Kidney (tissue), 22 donors: Measurements from ENCODE around the gene APBB1. TPM values are rescaled to one million over a fixed set of nuclear protein-coding genes. Genes with fewer than 3 reads are reported as not detected.
A peak's percentile ranks its signal among the peaks of the same experiment; 100 is the strongest.

Experiments used
- DNase-seq, 5 donors: peaks; one replicate each; pipeline ENCODE4 v3.0.0-alpha.2; 2013 to 2020
- FAIRE-seq: peaks from 2 replicates; lab custom pipeline; 2012; peaks lifted over from hg19 to GRCh38; lab: Jason Lieb, UNC
- H3K27ac ChIP-seq, 2 donors: one replicate each; pipeline ENCODE4 v1.7.0; 2013; ENCODE audit warnings: low read depth in 2 of 2, low read length in 2 of 2, inconsistent platforms in 1 of 2
- H3K27me3 ChIP-seq: one replicate; pipeline ENCODE4 v1.7.1; 2013; ENCODE audit warnings: low read length, inconsistent platforms; ENCODE audit not compliant: control insufficient read depth, insufficient read depth
- H3K36me3 ChIP-seq, 3 donors: one replicate each; pipeline versions ENCODE4 v1.7.0 to v1.7.1; 2013; ENCODE audit warnings: low read length in 3 of 3, control low read depth in 1 of 3, inconsistent platforms in 1 of 3; ENCODE audit not compliant: insufficient read depth in 3 of 3, control insufficient read depth in 2 of 3
- H3K4me1 ChIP-seq, 3 donors: one replicate each; pipeline versions ENCODE4 v1.7.0 to v1.7.1; 2013; ENCODE audit warnings: low read length in 3 of 3, inconsistent platforms in 1 of 3, low read depth in 1 of 3; ENCODE audit not compliant: control insufficient read depth in 2 of 3, insufficient read depth in 2 of 3
- H3K4me3 ChIP-seq, 3 donors: one replicate each; pipeline versions ENCODE4 v1.7.0 to v1.8.1; 2013; ENCODE audit warnings: low read length in 3 of 3, control low read depth in 1 of 3, inconsistent platforms in 1 of 3
- H3K9ac ChIP-seq, 3 donors: one replicate each; pipeline versions ENCODE4 v1.7.0 to v1.7.1; 2013; ENCODE audit warnings: low read length in 3 of 3, control low read depth in 1 of 3, inconsistent platforms in 1 of 3
- H3K9me3 ChIP-seq, 3 donors: one replicate each; pipeline versions ENCODE4 v1.7.0 to v1.7.1; 2013; ENCODE audit warnings: low read length in 3 of 3, control low read depth in 1 of 3, inconsistent platforms in 1 of 3; ENCODE audit not compliant: control insufficient read depth in 2 of 3, insufficient read depth in 1 of 3
- intact Hi-C: fragments of 100-400 bp; cut with DNase I; formaldehyde crosslinking; loops from one replicate; pipeline ENCODE4 v1.11.1; 2022
- long read RNA-seq, 10 donors: library from polyadenylated mRNA in 1 of 10; unstranded in 1 of 10; transcript quantifications; one replicate each; pipeline ENCODE4 v2.0.0 and lab custom pipeline, GENCODE V29; 2021 to 2026
- polyA plus RNA-seq: library from polyadenylated mRNA; stranded (reverse); fragments of 350-450 nt; fragmentation: Illumina TruSeq; extraction: RNeasy Lipid Tissue Mini Kit (QIAGEN cat#74804); gene quantifications from one replicate; pipeline ENCODE4 v1.2.3, GENCODE V29; 2014; ENCODE audit warnings: low read depth, low replicate concordance; ENCODE audit not compliant: insufficient read depth
- total RNA-seq: library from RNA; stranded (reverse); fragmentation: NEBNext Ultra II Directional; extraction: Animal tissue kit (Norgen Biotek cat#: 25700); gene quantifications from one replicate; pipeline ENCODE4 v1.2.1, GENCODE V29; 2021
- TF ChIP-seq, protein P1 (sequence below): IDR thresholded peaks from 3 replicates; pipeline ENCODE4 v1.5.1; 2012; ENCODE audit warnings: mild to moderate bottlenecking, moderate library complexity, borderline replicate concordance; ENCODE audit not compliant: insufficient read depth; ENCODE audit errors: extremely low read depth
- donor health status: control.
- donor health status: control.
- donor health status: control.
- donor health status: control.
- donor health status: control.
- donor health status: DM: yes; HTN: yes; CAD: no.
- donor health status: Normal renal cell carcinoma (clear cell type).

Gene APBB1
- total RNA-seq (43.7 TPM), polyA plus RNA-seq (67.2 TPM)
- long read RNA-seq, donor 1, transcript APBB1-201 (14 exons, 2,636 nt), result major isoform, 11 of 20 reads
- long read RNA-seq, donor 1, partial matches to known transcripts, result 6 of 20 reads
- long read RNA-seq, donor 1, other reads (novel, unspliced or antisense), result 0 of 20 reads
- long read RNA-seq, donor 2, transcript APBB1-201 (14 exons, 2,636 nt), result major isoform, 5 of 8 reads
- long read RNA-seq, donor 2, partial matches to known transcripts, result 0 of 8 reads
- long read RNA-seq, donor 2, other reads (novel, unspliced or antisense), result 0 of 8 reads
- long read RNA-seq, donor 3, transcript APBB1-201 (14 exons, 2,636 nt), result major isoform, 10 of 14 reads
- long read RNA-seq, donor 3, partial matches to known transcripts, result 0 of 14 reads
- long read RNA-seq, donor 3, other reads (novel, unspliced or antisense), result 0 of 14 reads
- long read RNA-seq, donor 4, transcript APBB1-201 (14 exons, 2,636 nt), result major isoform, 9 of 14 reads
- long read RNA-seq, donor 4, partial matches to known transcripts, result 0 of 14 reads
- long read RNA-seq, donor 4, other reads (novel, unspliced or antisense), result 0 of 14 reads
- long read RNA-seq, donor 5, partial matches to known transcripts, result 0 of 1 reads
- long read RNA-seq, donor 5, other reads (novel, unspliced or antisense), result 0 of 1 reads
- long read RNA-seq, donor 6, partial matches to known transcripts, result 7 of 8 reads
- long read RNA-seq, donor 6, other reads (novel, unspliced or antisense), result 0 of 8 reads
- long read RNA-seq, donor 7, transcript APBB1-202 (14 exons, 2,619 nt), result minor isoform, 6 of 82 reads
- long read RNA-seq, donor 7, transcript APBB1-201 (14 exons, 2,636 nt), result major isoform, 50 of 82 reads
- long read RNA-seq, donor 7, partial matches to known transcripts, result 11 of 82 reads
- long read RNA-seq, donor 7, other reads (novel, unspliced or antisense), result 14 of 82 reads
- long read RNA-seq, donor 8, transcript APBB1-201 (14 exons, 2,636 nt), result major isoform, 7 of 14 reads
- long read RNA-seq, donor 8, partial matches to known transcripts, result 6 of 14 reads
- long read RNA-seq, donor 8, other reads (novel, unspliced or antisense), result 0 of 14 reads
- long read RNA-seq, donor 9, transcript APBB1-201 (14 exons, 2,636 nt), result major isoform, 6 of 8 reads
- long read RNA-seq, donor 9, partial matches to known transcripts, result 0 of 8 reads
- long read RNA-seq, donor 9, other reads (novel, unspliced or antisense), result 0 of 8 reads
- long read RNA-seq, donor 10, transcript APBB1-201 (14 exons, 2,636 nt), result major isoform, 6 of 14 reads
- long read RNA-seq, donor 10, partial matches to known transcripts, result 6 of 14 reads
- long read RNA-seq, donor 10, other reads (novel, unspliced or antisense), result 0 of 14 reads

DNA sequence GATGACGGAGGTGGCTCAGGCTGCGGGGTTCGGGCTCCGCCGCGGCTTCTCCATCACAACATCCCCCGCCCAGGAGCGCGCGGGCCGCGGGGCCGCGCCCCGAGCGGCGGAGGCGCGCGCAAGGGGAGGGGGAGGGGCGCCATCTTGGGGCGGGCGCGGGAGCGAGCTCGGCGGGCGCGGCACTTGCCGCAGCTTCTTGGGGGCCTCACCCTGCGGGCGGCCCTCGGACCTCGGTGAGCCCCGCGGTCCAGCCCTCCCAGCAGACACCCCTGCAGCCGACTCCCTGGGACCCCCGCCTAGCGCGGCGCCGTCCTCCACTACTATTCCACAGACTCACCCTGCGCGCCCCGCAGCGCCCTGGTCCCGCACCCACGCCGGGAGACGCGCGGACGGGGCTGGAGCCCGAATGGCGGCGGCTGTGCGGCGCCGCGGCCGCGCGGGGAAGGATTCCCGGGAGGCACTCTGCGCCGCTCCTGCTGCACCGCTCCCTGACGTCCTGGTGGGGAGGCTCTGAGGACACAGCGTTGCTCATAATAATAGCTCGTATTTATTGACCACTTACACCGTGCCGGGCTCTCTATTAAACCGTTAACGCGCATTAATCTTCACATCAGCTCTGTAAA, at the start of gene APBB1:
APBB1 (minus strand) TSS at position 86 of the 623 bp plus-strand sequence. CDS start 7,747 bp downstream, outside the sequence.
- peak within 1 kb of the TSS; percentile 60 to 71 (median 70) for H3K9ac ChIP-seq
- DNase-seq, result peak in 4 of 5 donors; percentile 76 to 86 (median 80)

DNA sequence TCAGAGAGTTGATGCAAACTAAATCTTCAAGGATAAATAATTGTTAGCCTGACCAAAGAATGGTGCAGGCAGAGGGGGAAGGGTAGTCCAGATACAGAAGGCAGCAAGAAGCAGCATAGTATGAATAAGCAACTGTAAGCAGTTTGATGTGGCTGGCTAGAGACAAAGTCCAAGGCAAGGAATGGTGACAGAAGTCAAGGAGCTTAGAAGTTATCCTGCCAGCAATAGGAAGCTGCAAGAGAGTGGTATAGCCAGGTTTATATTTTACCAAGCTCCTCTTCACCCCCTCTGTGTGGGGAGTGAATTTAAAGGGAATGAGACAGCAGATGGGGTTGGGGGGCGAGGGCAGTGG, 40.2 kb upstream of the APBB1 start:
- Histone ChIP-seq H3K9me3 (no peaks in the 10 kb centered on the region), H3K27ac (no peak overlapping the region), H3K4me3 (no peak overlapping the region), H3K4me1 (peaks cover 0 to 5% (median 0%) of the 10 kb centered on the region in 3 donors), H3K9ac (no peak overlapping the region), H3K27me3 (no peaks in the 10 kb centered on the region), H3K36me3 (peaks cover 0 to 31% (median 15%) of the 10 kb centered on the region in 3 donors)
- intact Hi-C loops, result no loop called here
- TF ChIP-seq, protein P1, sequence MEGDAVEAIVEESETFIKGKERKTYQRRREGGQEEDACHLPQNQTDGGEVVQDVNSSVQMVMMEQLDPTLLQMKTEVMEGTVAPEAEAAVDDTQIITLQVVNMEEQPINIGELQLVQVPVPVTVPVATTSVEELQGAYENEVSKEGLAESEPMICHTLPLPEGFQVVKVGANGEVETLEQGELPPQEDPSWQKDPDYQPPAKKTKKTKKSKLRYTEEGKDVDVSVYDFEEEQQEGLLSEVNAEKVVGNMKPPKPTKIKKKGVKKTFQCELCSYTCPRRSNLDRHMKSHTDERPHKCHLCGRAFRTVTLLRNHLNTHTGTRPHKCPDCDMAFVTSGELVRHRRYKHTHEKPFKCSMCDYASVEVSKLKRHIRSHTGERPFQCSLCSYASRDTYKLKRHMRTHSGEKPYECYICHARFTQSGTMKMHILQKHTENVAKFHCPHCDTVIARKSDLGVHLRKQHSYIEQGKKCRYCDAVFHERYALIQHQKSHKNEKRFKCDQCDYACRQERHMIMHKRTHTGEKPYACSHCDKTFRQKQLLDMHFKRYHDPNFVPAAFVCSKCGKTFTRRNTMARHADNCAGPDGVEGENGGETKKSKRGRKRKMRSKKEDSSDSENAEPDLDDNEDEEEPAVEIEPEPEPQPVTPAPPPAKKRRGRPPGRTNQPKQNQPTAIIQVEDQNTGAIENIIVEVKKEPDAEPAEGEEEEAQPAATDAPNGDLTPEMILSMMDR, result no peak
- FAIRE-seq (no peak), DNase-seq (no peak)

More for the DNA sequence above, at the start of gene APBB1:
- no peaks in the 10 kb centered on the region for H3K9me3 ChIP-seq
- H3K4me1 ChIP-seq, result peaks cover 0 to 9% (median 2%) of the 10 kb centered on the region in 3 donors
- peak within 1 kb of the TSS; percentile 68 to 85 (median 75) for H3K4me3 ChIP-seq
- intact Hi-C loops, result no loop called here
- H3K36me3 ChIP-seq, result no peaks in the 10 kb centered on the region
- peak within 1 kb of the TSS; percentile 71 to 82 for H3K27ac ChIP-seq
- TF ChIP-seq, protein P1, result no peak
- H3K27me3 ChIP-seq, result no peaks in the 10 kb centered on the region
- no peak for FAIRE-seq

DNA sequence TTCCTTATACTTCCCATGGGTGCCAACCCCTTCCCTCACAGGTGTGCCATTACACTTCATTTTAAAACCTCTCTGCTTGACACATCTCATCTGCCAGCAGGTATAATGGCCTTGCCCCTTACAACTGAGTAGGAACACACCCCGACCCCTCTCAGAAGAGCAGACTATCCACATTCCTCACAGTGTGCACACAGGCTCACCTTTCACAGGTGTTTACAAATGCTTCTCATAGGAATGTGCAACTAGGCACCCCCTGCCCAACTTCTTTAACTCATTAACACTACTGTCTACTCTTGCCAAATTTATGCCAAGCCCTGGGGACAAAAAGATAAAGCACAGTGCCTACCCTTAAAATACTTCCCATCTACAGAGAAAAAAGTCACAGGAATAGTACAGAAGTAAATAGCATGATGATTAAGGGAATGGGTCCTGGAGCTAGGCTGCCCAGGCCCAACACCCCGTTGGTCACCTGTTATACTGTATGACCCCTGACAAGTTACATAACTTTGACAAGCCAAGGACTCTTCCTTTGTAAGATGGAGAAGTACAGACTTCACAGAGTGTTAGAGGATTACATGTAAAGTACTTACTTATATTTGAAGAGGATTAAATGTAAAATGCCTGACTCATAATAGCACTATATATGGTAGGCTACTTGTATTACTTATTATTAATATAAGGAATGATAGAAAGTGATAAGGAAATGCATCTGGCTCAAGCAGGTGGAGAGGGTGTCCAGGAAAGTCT, 39.6 kb upstream of the APBB1 start:
- no peak for FAIRE-seq
- Histone ChIP-seq H3K27me3 (no peaks in the 10 kb centered on the region), H3K4me3 (no peak overlapping the region), H3K4me1 (peaks cover 0 to 5% (median 0%) of the 10 kb centered on the region in 3 donors), H3K27ac (peak overlapping the region in 1 of 2 donors; percentile 13), H3K9me3 (no peaks in the 10 kb centered on the region), H3K9ac (no peak overlapping the region), H3K36me3 (peaks cover 0 to 27% (median 15%) of the 10 kb centered on the region in 3 donors)
- TF ChIP-seq, protein P1, result no peak
- intact Hi-C loops, result no loop called here
- DNase-seq, result no peak
